ENCODE measurements around the gene TSPAN6.
A peak's percentile ranks its signal among the peaks of the same experiment; 100 is the strongest.

The TSPAN6 gene

GRCh38 chrX:100609591-100609990 is 27.0 kb downstream of the TSPAN6 start:
- TF ChIP-seq CTCF (conservative IDR thresholded peaks at IDR 0.05; ENCODE audit: low read depth, low read length): peak; percentile 29
- no peak overlapping the region for H3K4me3 ChIP-seq (ENCODE audit: low read depth, low read length)
- peak; percentile 13 for DNase-seq (ENCODE audit: low read depth)

GRCh38 chrX:100606753-100607152 is 29.9 kb downstream of the TSPAN6 start:
- DNase-seq (ENCODE audit: low read depth): no peak
- no peak for TF ChIP-seq CTCF (conservative IDR thresholded peaks at IDR 0.05; ENCODE audit: low read depth, low read length)
- H3K4me3 ChIP-seq (ENCODE audit: low read depth, low read length): no peak overlapping the region

- no peak overlapping the region for H3K4me3 ChIP-seq (ENCODE audit: low read depth, low read length)
- no peak for DNase-seq (ENCODE audit: low read depth)
- no peak for TF ChIP-seq CTCF (conservative IDR thresholded peaks at IDR 0.05; ENCODE audit: low read depth, low read length)
Observed at GRCh38 chrX:100600758-100601157, 35.8 kb downstream of the TSPAN6 start.

GRCh38 chrX:100600340-100600739 is 36.3 kb downstream of the TSPAN6 start:
- no peak for DNase-seq (ENCODE audit: low read depth)
- H3K4me3 ChIP-seq (ENCODE audit: low read depth, low read length): no peak overlapping the region
- no peak for TF ChIP-seq CTCF (conservative IDR thresholded peaks at IDR 0.05; ENCODE audit: low read depth, low read length)

- DNase-seq (ENCODE audit: low read depth): no peak
- no peak for TF ChIP-seq CTCF (conservative IDR thresholded peaks at IDR 0.05; ENCODE audit: low read depth, low read length)
- no peak overlapping the region for H3K4me3 ChIP-seq (ENCODE audit: low read depth, low read length)
Observed at GRCh38 chrX:100599456-100599855, 37.1 kb downstream of the TSPAN6 start.

GRCh38 chrX:100596601-100597000 is 40.0 kb downstream of the TSPAN6 start:
- no peak for TF ChIP-seq CTCF (conservative IDR thresholded peaks at IDR 0.05; ENCODE audit: low read depth, low read length)
- DNase-seq (ENCODE audit: low read depth): no peak

GRCh38 chrX:100593581-100593980 is 43.0 kb downstream of the TSPAN6 start:
- DNase-seq (ENCODE audit: low read depth): no peak
- no peak for TF ChIP-seq CTCF (conservative IDR thresholded peaks at IDR 0.05; ENCODE audit: low read depth, low read length)
- H3K4me3 ChIP-seq (ENCODE audit: low read depth, low read length): no peak overlapping the region

More at GRCh38 chrX:100596601-100597000, 40.0 kb downstream of the TSPAN6 start:
- H3K4me3 ChIP-seq (ENCODE audit: low read depth, low read length): no peak overlapping the region

Data from choroid plexus epithelial cell (primary cell).